ENCODE measurements around the gene CST4.

Gene CST4

GRCh38 chr20:23710771-23711170 is 21.9 kb upstream of the CST4 start:
- TF ChIP-seq EZH2 (IDR thresholded peaks at IDR 0.05; ENCODE audit: borderline replicate concordance, low read depth, low read length, severe bottlenecking), result no peak
- no peak for TF ChIP-seq CTCF (IDR thresholded peaks at IDR 0.05; ENCODE audit: borderline replicate concordance, extremely low read depth, low read length, poor library complexity, severe bottlenecking)
- no peak overlapping the region for H3K4me2 ChIP-seq (ENCODE audit: insufficient read depth, low read length)
- H3K36me3 ChIP-seq (ENCODE audit: insufficient read depth, low read length), result no peaks in the 10 kb centered on the region
- H2AFZ ChIP-seq (ENCODE audit: low read depth, low read length), result no peak overlapping the region
- H3K4me1 ChIP-seq (ENCODE audit: insufficient read depth, low read length), result no peaks in the 10 kb centered on the region
- no peaks in the 10 kb centered on the region for H4K20me1 ChIP-seq (ENCODE audit: insufficient read depth, low read length)
- no peaks in the 10 kb centered on the region for H3K9me3 ChIP-seq (ENCODE audit: insufficient read depth, low read length, severe bottlenecking)
- H3K27me3 ChIP-seq (ENCODE audit: insufficient read depth, low read length, poor library complexity), result peaks cover 6% of the 10 kb centered on the region
- DNase-seq (no peak), ATAC-seq (ENCODE audit: insufficient read depth, low read depth) (no peak)
- H3K9ac ChIP-seq (ENCODE audit: low read depth, low read length), result no peak overlapping the region
- H3K79me2 ChIP-seq (ENCODE audit: insufficient read depth, low read length), result no peaks in the 10 kb centered on the region
- H3K4me3 ChIP-seq (ENCODE audit: low read depth in 1 of 2, low read length in 2 of 2), result no peak overlapping the region
- no peak overlapping the region for H3K27ac ChIP-seq (ENCODE audit: low read length)

GRCh38 chr20:23705895-23706294 is 17.1 kb upstream of the CST4 start:
- Histone ChIP-seq H3K9ac (ENCODE audit: low read depth, low read length) (no peak overlapping the region), H3K4me1 (ENCODE audit: insufficient read depth, low read length) (no peaks in the 10 kb centered on the region), H2AFZ (ENCODE audit: low read depth, low read length) (no peak overlapping the region), H3K4me2 (ENCODE audit: insufficient read depth, low read length) (no peak overlapping the region), H3K9me3 (ENCODE audit: insufficient read depth, low read length, severe bottlenecking) (no peaks in the 10 kb centered on the region), H3K79me2 (ENCODE audit: insufficient read depth, low read length) (no peaks in the 10 kb centered on the region), H3K27ac (ENCODE audit: low read length) (no peak overlapping the region), H3K4me3 (ENCODE audit: low read depth in 1 of 2, low read length in 2 of 2) (no peak overlapping the region), H3K36me3 (ENCODE audit: insufficient read depth, low read length) (no peaks in the 10 kb centered on the region), H4K20me1 (ENCODE audit: insufficient read depth, low read length) (no peaks in the 10 kb centered on the region), H3K27me3 (ENCODE audit: insufficient read depth, low read length, poor library complexity) (peaks cover 16% of the 10 kb centered on the region)
- ATAC-seq (ENCODE audit: insufficient read depth, low read depth) (no peak), DNase-seq (no peak)
- TF ChIP-seq CTCF (IDR thresholded peaks at IDR 0.05; ENCODE audit: borderline replicate concordance, extremely low read depth, low read length, poor library complexity, severe bottlenecking) (no peak), EZH2 (IDR thresholded peaks at IDR 0.05; ENCODE audit: borderline replicate concordance, low read depth, low read length, severe bottlenecking) (no peak)

GRCh38 chr20:23702021-23702420 is 13.2 kb upstream of the CST4 start:
- H3K27me3 ChIP-seq (ENCODE audit: insufficient read depth, low read length, poor library complexity), result peaks cover 13% of the 10 kb centered on the region
- ATAC-seq (ENCODE audit: insufficient read depth, low read depth), result no peak

More at GRCh38 chr20:23702021-23702420, 13.2 kb upstream of the CST4 start:
- no peaks in the 10 kb centered on the region for H3K9me3 ChIP-seq (ENCODE audit: insufficient read depth, low read length, severe bottlenecking)
- no peak for TF ChIP-seq EZH2 (IDR thresholded peaks at IDR 0.05; ENCODE audit: borderline replicate concordance, low read depth, low read length, severe bottlenecking)
- no peak for TF ChIP-seq CTCF (IDR thresholded peaks at IDR 0.05; ENCODE audit: borderline replicate concordance, extremely low read depth, low read length, poor library complexity, severe bottlenecking)
- no peaks in the 10 kb centered on the region for H4K20me1 ChIP-seq (ENCODE audit: insufficient read depth, low read length)
- H3K4me1 ChIP-seq (ENCODE audit: insufficient read depth, low read length), result no peaks in the 10 kb centered on the region
- H3K9ac ChIP-seq (ENCODE audit: low read depth, low read length), result no peak overlapping the region
- no peaks in the 10 kb centered on the region for H3K79me2 ChIP-seq (ENCODE audit: insufficient read depth, low read length)
- no peak overlapping the region for H3K4me2 ChIP-seq (ENCODE audit: insufficient read depth, low read length)
- no peaks in the 10 kb centered on the region for H3K36me3 ChIP-seq (ENCODE audit: insufficient read depth, low read length)
- no peak overlapping the region for H2AFZ ChIP-seq (ENCODE audit: low read depth, low read length)
- no peak for DNase-seq
- H3K27ac ChIP-seq (ENCODE audit: low read length), result no peak overlapping the region
- H3K4me3 ChIP-seq (ENCODE audit: low read depth in 1 of 2, low read length in 2 of 2), result no peak overlapping the region

Measured in DND-41 (cell line).